Nephron (organoid): Measurements from ENCODE around the gene SLC38A1.

Experiments
- H3K27ac Mint-ChIP-seq, 3 experiments: 2 replicates each; pipeline ENCODE4 v1.8.0; 2020; ENCODE audit warnings: mixed read lengths in 3 of 3, mild to moderate bottlenecking in 2 of 3, moderate library complexity in 1 of 3
- H3K27me3 Mint-ChIP-seq: 2 replicates; pipeline ENCODE4 v1.8.0; 2021; ENCODE audit warnings: low read depth, mild to moderate bottlenecking, moderate library complexity, mixed read lengths
- H3K36me3 Mint-ChIP-seq: 2 replicates; pipeline ENCODE4 v1.8.0; 2020; ENCODE audit warnings: low read depth, mixed read lengths
- H3K4me1 Mint-ChIP-seq: 2 replicates; pipeline ENCODE4 v1.8.0; 2020; ENCODE audit warnings: mixed read lengths
- H3K4me3 Mint-ChIP-seq, 3 experiments: 2 replicates each; pipeline ENCODE4 v1.8.0; 2020; ENCODE audit warnings: mild to moderate bottlenecking in 3 of 3, mixed read lengths in 3 of 3, moderate library complexity in 2 of 3
- H3K9me3 Mint-ChIP-seq: 2 replicates; pipeline ENCODE4 v1.8.0; 2020; ENCODE audit warnings: mixed read lengths
- CTCF ChIP-seq, 3 experiments: fragments of 200-600 bp; sonication (generic); IDR thresholded peaks; one replicate each; pipeline ENCODE4 v1.5.0; 2021; ENCODE audit warnings: antibody characterized with exemption in 3 of 3; ENCODE audit not compliant: unreplicated experiment in 3 of 3

The SLC38A1 gene

GRCh38 chr12:46160101-46160980 lies 108.5 kb downstream of the SLC38A1 start:
- Mint-ChIP-seq H3K4me3 (peak overlapping the region in 2 of 3 experiments; percentile 19 to 37), H3K27me3 (no peaks in the 10 kb centered on the region), H3K4me1 (peaks cover 44% of the 10 kb centered on the region), H3K9me3 (peaks cover 10% of the 10 kb centered on the region), H3K36me3 (peaks cover 4% of the 10 kb centered on the region), H3K27ac (peak overlapping the region; percentile 77 to 84 (median 79))
- TF ChIP-seq CTCF (IDR thresholded peaks at IDR 0.05; ENCODE audit: unreplicated experiment in 3 of 3) = no peak

GRCh38 chr12:46159309-46159901 lies 109.4 kb downstream of the SLC38A1 start:
- peak overlapping the region in 1 of 3 experiments; percentile 14 for H3K4me3 Mint-ChIP-seq
- H3K9me3 Mint-ChIP-seq = peaks cover 10% of the 10 kb centered on the region
- H3K36me3 Mint-ChIP-seq = peaks cover 4% of the 10 kb centered on the region
- H3K27ac Mint-ChIP-seq = peak overlapping the region; percentile 75 to 84 (median 77)
- no peak for TF ChIP-seq CTCF (IDR thresholded peaks at IDR 0.05; ENCODE audit: unreplicated experiment in 3 of 3)
- peaks cover 52% of the 10 kb centered on the region for H3K4me1 Mint-ChIP-seq
- H3K27me3 Mint-ChIP-seq = no peaks in the 10 kb centered on the region

GRCh38 chr12:46158501-46158900 lies 110.3 kb downstream of the SLC38A1 start:
- no peak for TF ChIP-seq CTCF (IDR thresholded peaks at IDR 0.05; ENCODE audit: unreplicated experiment in 3 of 3)
- H3K4me3 Mint-ChIP-seq = peak overlapping the region in 1 of 3 experiments; percentile 34
- H3K27me3 Mint-ChIP-seq = no peaks in the 10 kb centered on the region
- peaks cover 4% of the 10 kb centered on the region for H3K36me3 Mint-ChIP-seq
- peaks cover 58% of the 10 kb centered on the region for H3K4me1 Mint-ChIP-seq
- peaks cover 10% of the 10 kb centered on the region for H3K9me3 Mint-ChIP-seq
- H3K27ac Mint-ChIP-seq = peak overlapping the region; percentile 75 to 84 (median 77)

- Mint-ChIP-seq H3K9me3 (peaks cover 10% of the 10 kb centered on the region), H3K27ac (peak overlapping the region in 1 of 3 experiments; percentile 0), H3K4me1 (peaks cover 60% of the 10 kb centered on the region), H3K36me3 (peaks cover 4% of the 10 kb centered on the region), H3K4me3 (no peak overlapping the region), H3K27me3 (no peaks in the 10 kb centered on the region)
- TF ChIP-seq CTCF (IDR thresholded peaks at IDR 0.05; ENCODE audit: unreplicated experiment in 3 of 3) = no peak
These were observed 114.4 kb downstream of the SLC38A1 start for GRCh38 chr12:46154221-46154985.

- peaks cover 58% of the 10 kb centered on the region for H3K4me1 Mint-ChIP-seq
- H3K36me3 Mint-ChIP-seq = peaks cover 4% of the 10 kb centered on the region
- no peak overlapping the region for H3K27ac Mint-ChIP-seq
- no peak overlapping the region for H3K4me3 Mint-ChIP-seq
- TF ChIP-seq CTCF (IDR thresholded peaks at IDR 0.05; ENCODE audit: unreplicated experiment in 3 of 3) = peak; percentile 56 to 78 (median 57)
- no peaks in the 10 kb centered on the region for H3K27me3 Mint-ChIP-seq
- H3K9me3 Mint-ChIP-seq = peaks cover 10% of the 10 kb centered on the region
These were observed 115.5 kb downstream of the SLC38A1 start for GRCh38 chr12:46153268-46153872.
